AG09309 (cell line): ENCODE data around the gene IKBKE.

Experiments
- DNase-seq: peaks from one replicate; pipeline ENCODE4 v3.0.0-alpha.2; 2010; ENCODE audit warnings: low read depth
- H3K4me3 ChIP-seq: 2 replicates; pipeline ENCODE4 v1.5.1; 2011; ENCODE audit warnings: mild to moderate bottlenecking, low read depth, low read length, moderate library complexity; ENCODE audit not compliant: control insufficient read depth
- TF ChIP-seq, protein P1 (sequence below): IDR thresholded peaks from 2 replicates; pipeline ENCODE4 v1.5.1; 2011; ENCODE audit warnings: mild to moderate bottlenecking, low read depth, low read length, inconsistent platforms; ENCODE audit not compliant: insufficient read depth, control insufficient read depth; ENCODE audit errors: missing control alignments

The IKBKE gene

DNA sequence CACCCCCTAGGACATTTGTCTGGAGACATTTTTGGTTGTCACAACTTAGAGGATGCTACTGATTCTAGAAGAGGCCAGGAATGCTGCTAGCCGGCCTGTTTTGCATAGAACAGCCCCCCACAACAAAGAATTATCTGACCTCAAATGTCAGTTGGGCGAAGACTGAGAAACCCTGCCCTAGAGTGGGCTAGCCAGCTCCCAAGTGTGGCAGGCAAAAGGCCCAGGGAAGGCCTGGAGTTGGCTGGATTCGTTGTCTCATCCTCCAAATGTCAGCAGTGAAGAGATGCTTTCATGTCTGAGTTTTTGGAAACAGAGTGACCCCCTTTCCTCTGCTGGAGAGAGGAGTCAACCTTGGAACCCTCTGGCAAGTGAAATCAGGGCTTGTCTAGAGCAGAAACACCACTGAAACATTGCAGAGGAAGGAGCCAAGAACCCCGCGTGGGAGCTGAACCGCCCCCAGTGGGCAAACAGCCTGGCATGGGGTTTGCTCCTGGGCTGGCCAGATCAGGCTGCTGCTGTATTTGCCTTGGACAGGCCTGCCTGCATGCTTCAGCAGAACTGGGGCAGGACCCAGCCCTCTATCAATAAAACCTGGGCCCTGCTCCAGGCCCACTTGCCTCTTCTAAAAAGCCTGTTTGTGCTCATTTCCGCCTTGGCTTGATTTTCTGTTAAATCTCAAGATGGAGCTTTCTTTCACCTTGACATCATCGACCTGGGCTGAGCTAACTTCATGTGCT is 69.9 kb downstream of the IKBKE start:
- DNase-seq, result no peak
- H3K4me3 ChIP-seq, result no peak overlapping the region
- TF ChIP-seq, protein P1, sequence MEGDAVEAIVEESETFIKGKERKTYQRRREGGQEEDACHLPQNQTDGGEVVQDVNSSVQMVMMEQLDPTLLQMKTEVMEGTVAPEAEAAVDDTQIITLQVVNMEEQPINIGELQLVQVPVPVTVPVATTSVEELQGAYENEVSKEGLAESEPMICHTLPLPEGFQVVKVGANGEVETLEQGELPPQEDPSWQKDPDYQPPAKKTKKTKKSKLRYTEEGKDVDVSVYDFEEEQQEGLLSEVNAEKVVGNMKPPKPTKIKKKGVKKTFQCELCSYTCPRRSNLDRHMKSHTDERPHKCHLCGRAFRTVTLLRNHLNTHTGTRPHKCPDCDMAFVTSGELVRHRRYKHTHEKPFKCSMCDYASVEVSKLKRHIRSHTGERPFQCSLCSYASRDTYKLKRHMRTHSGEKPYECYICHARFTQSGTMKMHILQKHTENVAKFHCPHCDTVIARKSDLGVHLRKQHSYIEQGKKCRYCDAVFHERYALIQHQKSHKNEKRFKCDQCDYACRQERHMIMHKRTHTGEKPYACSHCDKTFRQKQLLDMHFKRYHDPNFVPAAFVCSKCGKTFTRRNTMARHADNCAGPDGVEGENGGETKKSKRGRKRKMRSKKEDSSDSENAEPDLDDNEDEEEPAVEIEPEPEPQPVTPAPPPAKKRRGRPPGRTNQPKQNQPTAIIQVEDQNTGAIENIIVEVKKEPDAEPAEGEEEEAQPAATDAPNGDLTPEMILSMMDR, result no peak

DNA sequence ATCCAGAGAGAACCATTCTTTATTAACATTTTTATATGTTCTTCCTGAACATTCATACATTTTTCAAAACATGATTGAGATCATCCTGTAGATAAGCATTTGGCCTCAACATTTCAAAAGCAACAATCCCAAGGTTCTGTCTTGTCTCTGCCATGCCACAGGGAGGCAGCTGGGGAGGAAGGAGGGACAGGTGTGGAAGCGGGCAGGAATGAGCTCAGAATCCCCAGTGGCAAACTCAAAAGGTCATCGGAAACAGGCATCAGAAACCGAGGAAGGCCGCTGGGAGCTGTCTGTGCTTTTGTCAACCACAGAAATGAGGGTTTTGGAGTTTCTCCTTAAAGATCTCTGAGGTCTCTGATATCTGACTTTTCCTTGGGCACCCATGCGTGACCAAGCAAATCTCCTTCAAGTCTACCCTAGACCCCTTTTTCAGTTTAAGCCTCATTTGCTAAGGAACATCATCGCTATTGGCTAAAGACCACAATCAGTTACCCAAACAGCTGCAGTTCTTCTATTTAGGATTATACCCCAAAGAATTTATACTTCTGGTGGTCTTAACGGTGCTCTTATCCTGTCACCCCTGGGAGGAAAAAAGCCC is 71.1 kb downstream of the IKBKE start:
- no peak for DNase-seq
- no peak overlapping the region for H3K4me3 ChIP-seq
- TF ChIP-seq, protein P1, result no peak

DNA sequence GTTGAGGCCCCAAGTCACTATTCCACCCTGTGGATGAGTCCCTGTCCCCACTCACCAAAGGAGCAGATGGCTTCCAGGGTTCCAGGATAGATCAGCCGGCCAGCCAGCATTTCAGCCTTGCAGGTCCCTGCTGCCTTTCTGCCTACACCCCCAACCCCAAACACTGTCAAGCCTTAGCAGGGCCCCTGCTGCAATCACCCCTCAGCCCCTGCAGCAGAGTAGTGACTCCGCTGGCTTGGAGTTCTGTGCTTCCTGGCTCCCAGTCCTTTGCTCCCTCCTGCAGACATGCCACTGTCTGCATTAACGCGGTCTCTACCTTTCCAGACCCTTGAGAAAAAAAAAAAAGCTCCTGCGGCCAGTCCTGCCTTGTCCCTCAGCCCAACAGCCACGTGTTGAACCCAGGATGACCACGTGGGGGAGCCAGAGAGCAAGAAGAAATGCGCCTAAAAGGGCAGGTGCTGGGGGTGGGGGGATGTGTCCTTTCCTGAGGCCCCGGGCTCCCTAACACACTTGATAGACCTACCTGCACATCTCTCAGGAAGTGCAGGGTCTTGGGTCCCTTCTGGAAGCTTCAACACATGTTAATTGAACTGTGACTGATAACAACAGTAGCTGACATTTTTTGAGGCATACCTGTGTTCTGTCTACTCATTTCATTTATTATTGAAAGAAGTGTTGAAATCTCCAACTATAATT is 74.4 kb downstream of the IKBKE start:
- TF ChIP-seq, protein P1, result peak; percentile 88
- DNase-seq, result no peak
- no peak overlapping the region for H3K4me3 ChIP-seq

DNA sequence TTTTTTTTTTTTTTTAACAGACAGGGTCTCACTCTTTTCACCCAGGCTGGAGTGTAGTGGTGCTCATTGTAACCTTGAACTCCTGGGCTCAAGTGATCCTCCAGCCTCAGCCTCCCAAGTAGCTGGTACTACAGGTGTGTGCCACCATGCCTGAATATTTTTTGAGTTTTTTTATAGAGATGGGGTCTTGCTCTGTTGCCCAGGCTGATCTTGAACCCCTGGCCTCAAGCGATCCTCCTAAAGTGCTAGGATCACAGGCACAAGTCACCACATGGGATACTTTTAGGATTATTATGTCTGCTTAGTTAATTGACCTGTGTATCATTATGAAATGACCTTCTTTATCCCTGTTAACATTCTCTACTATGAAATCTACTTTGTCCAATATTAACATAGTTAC is 75.1 kb downstream of the IKBKE start:
- no peak overlapping the region for H3K4me3 ChIP-seq
- no peak for DNase-seq
- TF ChIP-seq, protein P1, result no peak
